Suprapubic skin (tissue), 3 donors: ENCODE measurements around the gene RARG.

ENCODE experiments used
- CTCF ChIP-seq, 2 donors: fragments of 200-600 bp in 1 of 2; fragments of 450-650 bp in 1 of 2; sonication (generic) in 1 of 2; IDR thresholded peaks; one replicate each; pipeline ENCODE4 v1.5.1; 2016 to 2019; ENCODE audit warnings: antibody characterized with exemption in 2 of 2, mild to moderate bottlenecking in 1 of 2, moderate library complexity in 1 of 2
- POLR2AphosphoS5 ChIP-seq, 3 donors: sonication (generic); formaldehyde crosslinking; IDR thresholded peaks; one replicate each; pipeline ENCODE4 v1.6.1; 2017; ENCODE audit warnings: antibody characterized with exemption in 3 of 3

- TF ChIP-seq CTCF (IDR thresholded peaks at IDR 0.05), result no peak
- no peak for TF ChIP-seq POLR2AphosphoS5 (IDR thresholded peaks at IDR 0.05)
Observed at GRCh38 chr12:53211476-53212381, 20.3 kb downstream of the RARG start.
